Retinal pigment epithelial cell (primary cell): ENCODE results near the gene SLC7A10.
"Not testable (repeated sequence)": the region's sequence is repeated elsewhere in the genome, so short reads cannot be mapped to it uniquely, and the experiment has no call there.

Source experiments
- DNase-seq: peaks from one replicate; pipeline ENCODE4 v3.0.0-alpha.2; 2010; ENCODE audit warnings: low read depth
- H3K4me3 ChIP-seq: 2 replicates; pipeline ENCODE4 v1.5.1; 2011; ENCODE audit warnings: mild to moderate bottlenecking, low read length, control low read depth, moderate library complexity
- TF ChIP-seq, protein P1 (sequence below): conservative IDR thresholded peaks from 2 replicates; pipeline ENCODE4 v1.5.1; 2011; ENCODE audit warnings: low read depth, low read length, control low read depth, inconsistent platforms

The SLC7A10 gene

DNA sequence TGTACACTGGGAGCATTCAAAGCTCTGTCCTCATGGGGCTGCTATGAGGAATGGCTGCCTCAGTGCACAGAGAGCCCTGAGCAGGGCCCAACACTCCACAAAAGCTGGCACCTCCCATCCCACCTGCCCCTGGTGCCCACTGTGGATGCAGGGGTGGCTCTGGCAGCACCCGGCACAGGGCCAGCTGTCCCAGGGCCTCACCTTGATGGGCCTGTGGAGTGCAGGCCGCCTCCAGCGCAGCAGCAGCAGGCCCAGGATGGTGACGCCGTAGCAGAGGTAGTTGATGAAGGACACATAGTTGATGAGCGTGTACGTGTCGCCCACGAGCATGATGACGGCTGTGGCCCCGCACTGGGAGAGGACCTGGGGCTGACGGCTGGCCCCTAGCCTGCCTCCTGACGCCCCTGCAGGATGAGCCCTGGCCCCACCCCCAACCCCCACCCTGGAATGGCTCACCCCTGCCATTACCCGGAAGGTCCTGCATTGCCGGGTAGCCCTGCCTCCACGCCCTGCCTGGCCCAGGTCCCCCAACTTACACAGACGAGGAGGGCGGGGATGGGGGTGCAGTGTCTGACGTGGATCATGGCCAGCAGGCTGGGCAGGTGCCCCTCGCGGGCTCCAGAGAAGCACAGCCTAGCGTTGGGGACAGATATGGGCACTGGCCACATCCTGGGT lies 15.2 kb downstream of the SLC7A10 start:
- TF ChIP-seq, protein P1, sequence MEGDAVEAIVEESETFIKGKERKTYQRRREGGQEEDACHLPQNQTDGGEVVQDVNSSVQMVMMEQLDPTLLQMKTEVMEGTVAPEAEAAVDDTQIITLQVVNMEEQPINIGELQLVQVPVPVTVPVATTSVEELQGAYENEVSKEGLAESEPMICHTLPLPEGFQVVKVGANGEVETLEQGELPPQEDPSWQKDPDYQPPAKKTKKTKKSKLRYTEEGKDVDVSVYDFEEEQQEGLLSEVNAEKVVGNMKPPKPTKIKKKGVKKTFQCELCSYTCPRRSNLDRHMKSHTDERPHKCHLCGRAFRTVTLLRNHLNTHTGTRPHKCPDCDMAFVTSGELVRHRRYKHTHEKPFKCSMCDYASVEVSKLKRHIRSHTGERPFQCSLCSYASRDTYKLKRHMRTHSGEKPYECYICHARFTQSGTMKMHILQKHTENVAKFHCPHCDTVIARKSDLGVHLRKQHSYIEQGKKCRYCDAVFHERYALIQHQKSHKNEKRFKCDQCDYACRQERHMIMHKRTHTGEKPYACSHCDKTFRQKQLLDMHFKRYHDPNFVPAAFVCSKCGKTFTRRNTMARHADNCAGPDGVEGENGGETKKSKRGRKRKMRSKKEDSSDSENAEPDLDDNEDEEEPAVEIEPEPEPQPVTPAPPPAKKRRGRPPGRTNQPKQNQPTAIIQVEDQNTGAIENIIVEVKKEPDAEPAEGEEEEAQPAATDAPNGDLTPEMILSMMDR, result no peak
- no peak overlapping the region for H3K4me3 ChIP-seq

DNA sequence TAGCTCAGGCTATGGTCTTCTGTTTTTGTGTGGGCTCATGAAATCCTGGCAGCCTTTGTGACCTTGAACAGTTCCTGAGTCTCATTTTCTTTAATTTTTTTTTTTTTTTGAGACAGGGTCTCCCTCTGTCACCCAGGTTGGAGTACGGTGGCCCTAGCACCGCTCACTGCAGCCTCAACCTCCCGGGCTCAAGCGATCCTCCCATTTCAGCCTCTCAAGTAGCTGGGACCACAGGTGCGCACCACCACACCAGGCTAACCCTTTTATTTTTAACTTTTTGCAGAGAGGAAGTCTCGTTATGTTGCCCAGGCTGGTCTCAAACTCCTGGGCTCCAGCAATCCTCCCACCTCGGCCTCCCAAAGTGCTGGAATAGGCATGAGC lies 15.8 kb downstream of the SLC7A10 start:
- H3K4me3 ChIP-seq, DNase-seq: not testable (repeated sequence)

More for the DNA sequence above, 15.2 kb downstream of the SLC7A10 start:
- DNase-seq, result no peak

DNA sequence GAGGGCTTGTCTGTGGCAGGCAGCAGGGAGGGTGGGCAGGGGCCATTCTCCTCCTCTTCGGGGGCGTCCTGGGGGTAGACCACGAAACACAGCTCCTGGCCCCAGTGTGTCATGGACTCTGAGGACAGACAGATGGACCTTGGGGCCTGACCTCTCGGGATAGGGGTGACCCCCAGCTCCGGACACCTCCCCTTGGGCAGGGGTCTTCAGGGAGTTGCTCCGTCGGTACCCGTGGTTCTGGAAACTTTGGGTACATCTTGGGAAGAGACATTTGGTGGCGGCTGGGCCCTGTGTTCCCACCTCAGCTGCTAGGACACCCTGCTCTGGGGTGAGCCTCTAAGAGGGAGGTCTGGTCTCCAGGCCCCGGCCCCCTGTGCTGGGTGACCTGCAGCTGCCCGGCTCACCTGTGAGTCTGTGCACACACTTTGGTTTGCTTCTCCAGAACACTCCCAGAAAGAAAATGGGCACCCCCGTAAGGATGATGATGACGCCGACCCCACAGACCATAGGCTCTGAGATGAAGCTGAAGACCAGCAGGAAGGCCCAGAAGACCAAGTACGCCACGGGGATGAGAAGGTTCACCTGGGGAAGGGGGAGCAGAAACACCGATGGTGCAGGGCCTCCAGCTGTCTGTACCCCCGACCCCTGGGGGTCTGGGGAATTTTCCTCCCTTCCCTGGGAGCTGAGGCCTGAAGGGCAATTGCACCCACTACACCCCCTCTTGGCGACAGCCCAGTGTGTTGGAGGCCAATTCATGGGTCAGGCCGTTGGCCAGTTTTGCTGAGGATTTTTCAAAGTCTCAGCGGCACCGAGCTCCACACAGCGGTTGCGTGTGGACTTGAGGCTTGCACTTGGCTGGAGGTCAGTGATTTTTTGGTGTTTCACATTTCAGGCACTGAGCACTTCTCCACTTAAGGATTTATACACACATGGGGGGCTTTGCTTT lies 16.5 kb downstream of the SLC7A10 start:
- no peak overlapping the region for H3K4me3 ChIP-seq
- DNase-seq, result no peak
- TF ChIP-seq, protein P1, result no peak

DNA sequence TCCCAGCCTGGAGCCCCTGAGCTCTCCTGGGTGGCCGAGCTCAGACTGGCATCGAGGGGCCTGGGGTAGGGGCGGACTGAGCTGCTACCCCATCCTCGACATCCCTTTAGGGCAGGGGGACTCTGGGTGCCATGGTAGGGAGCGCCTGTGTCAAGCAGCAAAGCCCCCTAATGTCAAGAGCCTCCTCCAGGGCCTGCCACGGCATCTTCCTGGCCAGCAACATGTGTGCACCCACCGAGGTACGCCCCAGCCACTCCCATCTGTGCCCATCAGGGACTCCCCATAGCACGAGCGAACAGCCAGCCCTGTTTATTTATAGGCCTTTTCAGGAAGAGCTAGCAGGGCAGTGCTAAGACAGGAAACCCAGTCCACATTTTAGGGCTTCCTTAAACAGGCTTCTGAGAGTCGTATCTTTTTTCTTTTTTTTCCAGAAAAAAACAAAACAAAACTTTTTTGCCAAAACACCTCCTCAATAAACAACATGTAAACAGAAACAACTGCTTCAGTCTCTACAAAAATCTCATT lies 17.2 kb downstream of the SLC7A10 start:
- TF ChIP-seq, protein P1, result no peak
- no peak for DNase-seq
- H3K4me3 ChIP-seq, result no peak overlapping the region

DNA sequence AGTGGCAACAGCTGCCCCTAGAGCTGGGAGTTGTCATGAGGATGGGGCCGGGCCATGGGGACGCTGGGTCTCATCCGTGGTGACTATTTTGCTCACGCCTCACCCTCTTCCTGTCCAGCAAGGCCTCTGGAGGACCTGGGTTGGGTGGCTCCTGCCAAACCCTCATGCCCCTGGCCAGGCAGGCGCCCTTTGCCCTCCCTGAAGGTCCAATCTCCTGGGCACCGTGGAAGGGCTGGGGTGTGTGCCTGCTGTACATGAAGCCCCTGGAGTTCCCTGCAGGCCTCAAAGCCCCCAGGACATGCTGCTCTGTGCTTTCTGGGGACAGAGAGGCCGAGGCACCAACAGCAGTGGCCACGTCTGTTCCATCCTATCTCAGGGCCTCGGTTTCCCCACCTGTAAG lies 17.7 kb downstream of the SLC7A10 start:
- no peak overlapping the region for H3K4me3 ChIP-seq
- TF ChIP-seq, protein P1, result no peak
- DNase-seq, result no peak

DNA sequence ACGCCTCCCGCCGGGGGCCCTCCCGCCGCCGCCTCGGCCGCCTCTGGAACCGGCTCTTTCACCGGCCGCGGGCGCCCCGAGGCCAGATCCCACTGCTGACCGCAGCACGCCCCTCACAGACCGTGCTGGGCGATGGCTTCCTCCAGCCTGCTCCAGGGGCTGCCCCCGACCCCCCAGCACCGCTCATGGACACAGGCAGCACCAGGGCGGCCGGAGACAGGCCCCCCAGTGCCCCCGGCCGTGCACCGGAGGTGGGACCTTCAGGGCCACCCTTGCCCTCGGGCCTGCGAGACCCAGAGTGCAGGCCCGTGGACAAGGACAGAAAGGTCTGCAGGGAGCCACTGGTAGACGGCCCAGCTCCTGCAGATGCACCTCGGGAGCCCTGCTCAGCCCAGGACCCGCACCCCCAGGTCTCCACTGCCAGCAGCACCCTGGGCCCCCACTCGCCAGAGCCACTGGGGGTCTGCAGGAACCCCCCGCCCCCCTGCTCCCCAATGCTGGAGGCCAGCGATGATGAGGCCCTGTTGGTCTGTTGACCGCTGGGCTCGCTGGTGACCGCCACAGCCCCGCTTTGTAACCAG lies 18.5 kb downstream of the SLC7A10 start:
- TF ChIP-seq, protein P1, result no peak
- DNase-seq, result no peak
- no peak overlapping the region for H3K4me3 ChIP-seq
